K562 (cell line): ENCODE measurements around the gene GABPB1. TPM values are rescaled to one million over a fixed set of nuclear protein-coding genes. Genes with fewer than 3 reads are reported as not detected.

Experiments used
- ATAC-seq: fragments of 200-7000 bp; cut with Tn5 transposase; 3 replicates; pipeline ENCODE4 v1.9.1; 2020; ENCODE audit warnings: moderate library complexity
- BruUV-seq: library from RNA; stranded (reverse); fragments of 400-500 nt; replicated peaks from 2 replicates; lab custom pipeline; 2021; lab: Mats Ljungman, UMichigan
- CTCF ChIA-PET: fragments of 300-600 bp; formaldehyde crosslinking; extraction: SDS; loops from one replicate; lab custom pipeline; 2021; ENCODE audit warnings: low intra/inter-chr PET ratio; lab: Yijun Ruan, JAX
- POLR2A ChIA-PET: fragments of 300-600, 350-650 bp; sonication (Branson Sonifier 250); formaldehyde crosslinking; extraction: SDS; loops from one replicate; lab custom pipeline; 2021; ENCODE audit warnings: antibody characterized with exemption, inconsistent platforms; lab: Yijun Ruan, JAX
- DNase-seq, 4 experiments: peaks; one replicate each; pipeline versions ENCODE4 v3.0.0 to v3.0.0-alpha.2; 2011 to 2018; ENCODE audit warnings: low spot score in 3 of 4, mixed read lengths in 3 of 4; ENCODE audit errors: extremely low read depth in 1 of 4
- FAIRE-seq: peaks from 2 replicates; lab custom pipeline; 2011; peaks lifted over from hg19 to GRCh38; lab: Jason Lieb, UNC
- H2AFZ ChIP-seq: 2 replicates; pipeline ENCODE4 v1.6.0; 2011; ENCODE audit warnings: low read depth, low read length, control low read depth, inconsistent platforms
- H3K27ac ChIP-seq: fragments of 200-600 bp; 3 replicates; pipeline ENCODE4 v1.8.0; 2011; ENCODE audit warnings: low read depth, mild to moderate bottlenecking, control low read depth, inconsistent platforms, low read length, moderate library complexity, mixed read lengths; ENCODE audit errors: extremely low read depth
- H3K27me3 ChIP-seq, 2 experiments: fragments of 300-600 bp in 1 of 2; 2 replicates in 1 of 2; 3 replicates in 1 of 2; pipeline versions ENCODE4 v1.6.0 to v1.8.0; 2011; ENCODE audit warnings: inconsistent platforms in 2 of 2, low read length in 2 of 2, mild to moderate bottlenecking in 1 of 2, mixed read lengths in 1 of 2, moderate library complexity in 1 of 2; ENCODE audit not compliant: control insufficient read depth in 2 of 2, insufficient read depth in 2 of 2
- H3K36me3 ChIP-seq: fragments of 300-600 bp; 3 replicates; pipeline ENCODE4 v1.8.0; 2011; ENCODE audit warnings: mild to moderate bottlenecking, low read length, inconsistent platforms; ENCODE audit not compliant: control insufficient read depth, insufficient read depth
- H3K4me1 ChIP-seq, 2 experiments: fragments of 200-600 bp in 1 of 2; replicated peaks in 1 of 2; 2 replicates in 1 of 2; 3 replicates in 1 of 2; pipeline versions ENCODE4 v1.5.1 to v1.8.0; 2011; ENCODE audit warnings: inconsistent platforms in 2 of 2, low read length in 2 of 2, mild to moderate bottlenecking in 1 of 2, mixed read lengths in 1 of 2, moderate library complexity in 1 of 2; ENCODE audit not compliant: control insufficient read depth in 2 of 2, insufficient read depth in 2 of 2
- H3K4me2 ChIP-seq: 2 replicates; pipeline ENCODE4 v1.6.1; 2011; ENCODE audit warnings: low read length, control low read depth, inconsistent platforms, mixed read lengths; ENCODE audit not compliant: insufficient read depth
- H3K4me3 ChIP-seq: fragments of 200-600 bp; sonication (generic), shearing (Covaris generic); 2 replicates; pipeline ENCODE4 v1.5.1; 2016; ENCODE audit warnings: control low read depth, inconsistent platforms
- H3K79me2 ChIP-seq: fragments of 200-600 bp; 3 replicates; pipeline ENCODE4 v1.8.0; 2011; ENCODE audit warnings: low read length, inconsistent platforms; ENCODE audit not compliant: control insufficient read depth, insufficient read depth
- H3K9ac ChIP-seq, 2 experiments: 2 replicates each; pipeline versions ENCODE4 v1.6.0 to v1.6.1; 2011; ENCODE audit warnings: low read depth in 2 of 2, low read length in 2 of 2, control low read depth in 1 of 2, inconsistent platforms in 1 of 2, mild to moderate bottlenecking in 1 of 2, mixed read lengths in 1 of 2; ENCODE audit not compliant: insufficient read depth in 1 of 2
- H3K9me1 ChIP-seq: one replicate; pipeline ENCODE4 v1.6.0; 2011; ENCODE audit warnings: inconsistent platforms, mild to moderate bottlenecking, low read length, moderate library complexity; ENCODE audit not compliant: control insufficient read depth, insufficient read depth
- H3K9me3 ChIP-seq: replicated peaks from 2 replicates; pipeline ENCODE4 v1.5.1; 2011; ENCODE audit warnings: low read depth, low read length, inconsistent platforms; ENCODE audit not compliant: control insufficient read depth, insufficient read depth
- H4K20me1 ChIP-seq: replicated peaks from 2 replicates; pipeline ENCODE4 v1.6.1; 2011; ENCODE audit warnings: low read length, inconsistent platforms, mixed read lengths; ENCODE audit not compliant: control insufficient read depth, insufficient read depth
- BCOR ChIP-seq: fragments of 450-650 bp; IDR thresholded peaks from 2 replicates; pipeline ENCODE4 v1.6.1; 2016
- C11orf30 ChIP-seq: fragments of 450-650 bp; IDR thresholded peaks from 2 replicates; pipeline ENCODE4 v1.6.1; 2016; ENCODE audit warnings: low read depth, mild to moderate bottlenecking
- MAFF ChIP-seq: IDR thresholded peaks from 2 replicates; pipeline ENCODE4 v1.6.1; 2012; ENCODE audit warnings: low read length, improper control_type of control experiment
- MAFG ChIP-seq: fragments of 450-650 bp; conservative IDR thresholded peaks from 2 replicates; pipeline ENCODE4 v1.6.1; 2016; ENCODE audit warnings: missing genetic modification characterization, missing compliant biosample characterization
- MAFK ChIP-seq: IDR thresholded peaks from 2 replicates; pipeline ENCODE4 v1.6.1; 2011; ENCODE audit warnings: low read length, improper control_type of control experiment
- NCOA6 ChIP-seq: fragments of 450-650 bp; IDR thresholded peaks from 2 replicates; pipeline ENCODE4 v1.6.1; 2017; ENCODE audit warnings: mild to moderate bottlenecking
- SFPQ ChIP-seq: fragments of 200-400 bp; formaldehyde crosslinking; IDR thresholded peaks from 2 replicates; pipeline ENCODE4 v1.6.1; 2017; ENCODE audit warnings: mild to moderate bottlenecking, low read depth, low read length, moderate library complexity
- TEAD1 ChIP-seq, 2 experiments: fragments of 450-650 bp in 1 of 2; sonication (generic) in 1 of 2; formaldehyde crosslinking; IDR thresholded peaks; 2 replicates each; pipeline versions ENCODE4 v1.4.0 to v1.8.0; 2020 to 2022; ENCODE audit warnings: mild to moderate bottlenecking in 2 of 2, missing genetic modification reagents in 1 of 2
- ZNF316 ChIP-seq: fragments of 450-650 bp; IDR thresholded peaks from 2 replicates; pipeline ENCODE4 v1.6.1; 2016
- WGBS: fragments of 100-300 bp; shearing (Covaris generic); methylation state at CpG from one replicate; pipeline ENCODE4 v1.1.6; 2016; ENCODE audit warnings: low coverage, mixed read lengths; ENCODE audit not compliant: insufficient coverage; ENCODE audit errors: missing lambda C conversion rate; 5-methylcytosine and 5-hydroxymethylcytosine counted together
- in situ Hi-C: fragments of 300-500 bp; cut with MboI; formaldehyde crosslinking; loops from 4 replicates; pipeline ENCODE4 v1.15.0; 2018; ENCODE audit warnings: inconsistent platforms, mixed read lengths
- intact Hi-C: fragments of 100-400 bp; cut with micrococcal nuclease; formaldehyde crosslinking; loops from 2 replicates; pipeline ENCODE4 v1.14.2; 2022
- polyA plus RNA-seq, 8 experiments: library from polyadenylated mRNA; depleted of rRNA in 4 of 8; stranded (reverse) in 5 of 8; unstranded in 3 of 8; fragments of >200 nt; fragmentation: Nextera tagmentation in 2 of 8; fragmentation: Illumina TruSeq in 1 of 8; extraction: Ambion mirVana in 2 of 8; extraction: Trizol in 1 of 8; gene quantifications; 2 replicates each; pipeline versions ENCODE4 v1.2.1 to v1.2.3, GENCODE V29; 2011 to 2014; ENCODE audit warnings: inconsistent platforms in 1 of 8, missing spikeins in 1 of 8
- total RNA-seq, 7 experiments: library from RNA; depleted of rRNA in 6 of 7; stranded (reverse); fragments of >200 nt in 6 of 7; fragmentation: Illumina TruSeq in 2 of 7; extraction: Trizol in 2 of 7; gene quantifications; 2 replicates each; pipeline versions ENCODE4 v1.2.1 to v1.2.3, GENCODE V29; 2011 to 2021; ENCODE audit warnings: low replicate concordance in 1 of 7
- TF ChIP-seq, protein P1 (sequence below): sonication (generic); formaldehyde crosslinking; IDR thresholded peaks from 2 replicates; pipeline ENCODE4 v1.8.0; 2022; ENCODE audit warnings: missing genetic modification reagents, mild to moderate bottlenecking, borderline replicate concordance
- TF ChIP-seq, protein P2 (sequence below): fragments of 450-650 bp; formaldehyde crosslinking; IDR thresholded peaks from 2 replicates; pipeline ENCODE4 v1.4.0; 2020; ENCODE audit warnings: mild to moderate bottlenecking, moderate library complexity
- TF ChIP-seq, protein P3 (sequence below): sonication (generic); formaldehyde crosslinking; IDR thresholded peaks from 2 replicates; pipeline ENCODE4 v1.8.0; 2023; ENCODE audit warnings: missing genetic modification reagents, mild to moderate bottlenecking, borderline replicate concordance

Gene GABPB1
- total and polyA plus RNA-seq, 9 of the 15 experiments (the other 6 are each of a cell fraction or from before 2014, with no cell fraction given) = 11.8 to 42.3 (median 33.2) TPM

- CTCF ChIA-PET = no interaction called here
- TF ChIP-seq TEAD1 (CRISPR knock-in tag; IDR thresholded peaks at IDR 0.05) (no peak), MAFK (peak; percentile 89), BCOR (no peak), SFPQ (no peak), NCOA6 (no peak), MAFG (tag) (peak; percentile 78), MAFF (peak; percentile 84), ZNF316 (peak; percentile 87), C11orf30 (peak; percentile 84)
- TF ChIP-seq, protein P1, sequence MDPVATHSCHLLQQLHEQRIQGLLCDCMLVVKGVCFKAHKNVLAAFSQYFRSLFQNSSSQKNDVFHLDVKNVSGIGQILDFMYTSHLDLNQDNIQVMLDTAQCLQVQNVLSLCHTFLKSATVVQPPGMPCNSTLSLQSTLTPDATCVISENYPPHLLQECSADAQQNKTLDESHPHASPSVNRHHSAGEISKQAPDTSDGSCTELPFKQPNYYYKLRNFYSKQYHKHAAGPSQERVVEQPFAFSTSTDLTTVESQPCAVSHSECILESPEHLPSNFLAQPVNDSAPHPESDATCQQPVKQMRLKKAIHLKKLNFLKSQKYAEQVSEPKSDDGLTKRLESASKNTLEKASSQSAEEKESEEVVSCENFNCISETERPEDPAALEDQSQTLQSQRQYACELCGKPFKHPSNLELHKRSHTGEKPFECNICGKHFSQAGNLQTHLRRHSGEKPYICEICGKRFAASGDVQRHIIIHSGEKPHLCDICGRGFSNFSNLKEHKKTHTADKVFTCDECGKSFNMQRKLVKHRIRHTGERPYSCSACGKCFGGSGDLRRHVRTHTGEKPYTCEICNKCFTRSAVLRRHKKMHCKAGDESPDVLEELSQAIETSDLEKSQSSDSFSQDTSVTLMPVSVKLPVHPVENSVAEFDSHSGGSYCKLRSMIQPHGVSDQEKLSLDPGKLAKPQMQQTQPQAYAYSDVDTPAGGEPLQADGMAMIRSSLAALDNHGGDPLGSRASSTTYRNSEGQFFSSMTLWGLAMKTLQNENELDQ = no peak
- TF ChIP-seq, protein P2, sequence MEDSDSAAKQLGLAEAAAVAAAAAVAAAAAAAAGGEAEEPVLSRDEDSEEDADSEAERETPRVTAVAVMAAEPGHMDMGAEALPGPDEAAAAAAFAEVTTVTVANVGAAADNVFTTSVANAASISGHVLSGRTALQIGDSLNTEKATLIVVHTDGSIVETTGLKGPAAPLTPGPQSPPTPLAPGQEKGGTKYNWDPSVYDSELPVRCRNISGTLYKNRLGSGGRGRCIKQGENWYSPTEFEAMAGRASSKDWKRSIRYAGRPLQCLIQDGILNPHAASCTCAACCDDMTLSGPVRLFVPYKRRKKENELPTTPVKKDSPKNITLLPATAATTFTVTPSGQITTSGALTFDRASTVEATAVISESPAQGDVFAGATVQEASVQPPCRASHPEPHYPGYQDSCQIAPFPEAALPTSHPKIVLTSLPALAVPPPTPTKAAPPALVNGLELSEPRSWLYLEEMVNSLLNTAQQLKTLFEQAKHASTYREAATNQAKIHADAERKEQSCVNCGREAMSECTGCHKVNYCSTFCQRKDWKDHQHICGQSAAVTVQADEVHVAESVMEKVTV (CRISPR knock-in tag) = no peak
- TF ChIP-seq, protein P3, sequence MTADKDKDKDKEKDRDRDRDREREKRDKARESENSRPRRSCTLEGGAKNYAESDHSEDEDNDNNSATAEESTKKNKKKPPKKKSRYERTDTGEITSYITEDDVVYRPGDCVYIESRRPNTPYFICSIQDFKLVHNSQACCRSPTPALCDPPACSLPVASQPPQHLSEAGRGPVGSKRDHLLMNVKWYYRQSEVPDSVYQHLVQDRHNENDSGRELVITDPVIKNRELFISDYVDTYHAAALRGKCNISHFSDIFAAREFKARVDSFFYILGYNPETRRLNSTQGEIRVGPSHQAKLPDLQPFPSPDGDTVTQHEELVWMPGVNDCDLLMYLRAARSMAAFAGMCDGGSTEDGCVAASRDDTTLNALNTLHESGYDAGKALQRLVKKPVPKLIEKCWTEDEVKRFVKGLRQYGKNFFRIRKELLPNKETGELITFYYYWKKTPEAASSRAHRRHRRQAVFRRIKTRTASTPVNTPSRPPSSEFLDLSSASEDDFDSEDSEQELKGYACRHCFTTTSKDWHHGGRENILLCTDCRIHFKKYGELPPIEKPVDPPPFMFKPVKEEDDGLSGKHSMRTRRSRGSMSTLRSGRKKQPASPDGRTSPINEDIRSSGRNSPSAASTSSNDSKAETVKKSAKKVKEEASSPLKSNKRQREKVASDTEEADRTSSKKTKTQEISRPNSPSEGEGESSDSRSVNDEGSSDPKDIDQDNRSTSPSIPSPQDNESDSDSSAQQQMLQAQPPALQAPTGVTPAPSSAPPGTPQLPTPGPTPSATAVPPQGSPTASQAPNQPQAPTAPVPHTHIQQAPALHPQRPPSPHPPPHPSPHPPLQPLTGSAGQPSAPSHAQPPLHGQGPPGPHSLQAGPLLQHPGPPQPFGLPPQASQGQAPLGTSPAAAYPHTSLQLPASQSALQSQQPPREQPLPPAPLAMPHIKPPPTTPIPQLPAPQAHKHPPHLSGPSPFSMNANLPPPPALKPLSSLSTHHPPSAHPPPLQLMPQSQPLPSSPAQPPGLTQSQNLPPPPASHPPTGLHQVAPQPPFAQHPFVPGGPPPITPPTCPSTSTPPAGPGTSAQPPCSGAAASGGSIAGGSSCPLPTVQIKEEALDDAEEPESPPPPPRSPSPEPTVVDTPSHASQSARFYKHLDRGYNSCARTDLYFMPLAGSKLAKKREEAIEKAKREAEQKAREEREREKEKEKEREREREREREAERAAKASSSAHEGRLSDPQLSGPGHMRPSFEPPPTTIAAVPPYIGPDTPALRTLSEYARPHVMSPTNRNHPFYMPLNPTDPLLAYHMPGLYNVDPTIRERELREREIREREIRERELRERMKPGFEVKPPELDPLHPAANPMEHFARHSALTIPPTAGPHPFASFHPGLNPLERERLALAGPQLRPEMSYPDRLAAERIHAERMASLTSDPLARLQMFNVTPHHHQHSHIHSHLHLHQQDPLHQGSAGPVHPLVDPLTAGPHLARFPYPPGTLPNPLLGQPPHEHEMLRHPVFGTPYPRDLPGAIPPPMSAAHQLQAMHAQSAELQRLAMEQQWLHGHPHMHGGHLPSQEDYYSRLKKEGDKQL = no peak
- no peak for DNase-seq
- POLR2A ChIA-PET = interaction anchor here (4.7 kb wide), 1 partner anchor 11 kb away, joined by 28 read pairs; no protein-coding TSS in a partner anchor
- Histone ChIP-seq H4K20me1 (no peaks in the 10 kb centered on the region), H3K27ac (no peak overlapping the region), H3K36me3 (no peaks in the 10 kb centered on the region), H3K9me1 (no peaks in the 10 kb centered on the region), H3K4me2 (no peak overlapping the region), H3K9me3 (no peaks in the 10 kb centered on the region), H3K4me3 (no peak overlapping the region), H3K9ac (no peak overlapping the region), H3K27me3 (no peaks in the 10 kb centered on the region), H3K79me2 (no peaks in the 10 kb centered on the region), H2AFZ (no peak overlapping the region), H3K4me1 (peaks cover 11 to 22% of the 10 kb centered on the region in 2 experiments)
- no peak for ATAC-seq
- intact Hi-C loops (no loop called here), in situ Hi-C loops (no loop called here)
- no TSS peak for BruUV-seq
- WGBS = 57% methylated on average over 2 of the region's 2 CpGs
- FAIRE-seq = no peak
Measured at GRCh38 chr15:50249704-50250103, 105.3 kb downstream of the GABPB1 start.
